Loucy (cell line): Measurements from ENCODE around the gene STYXL2.

ENCODE experiments used
- CTCF ChIP-seq: fragments of 200-600 bp; sonication (generic); conservative IDR thresholded peaks from 2 replicates; pipeline ENCODE4 v1.5.1; 2014; ENCODE audit warnings: mild to moderate bottlenecking, antibody characterized with exemption, low read length
- EZH2phosphoT487 ChIP-seq: fragments of 200-600 bp; IDR thresholded peaks from 2 replicates; pipeline ENCODE4 v1.6.1; 2018; ENCODE audit warnings: antibody characterized with exemption, mild to moderate bottlenecking, moderate library complexity, borderline replicate concordance

DNA sequence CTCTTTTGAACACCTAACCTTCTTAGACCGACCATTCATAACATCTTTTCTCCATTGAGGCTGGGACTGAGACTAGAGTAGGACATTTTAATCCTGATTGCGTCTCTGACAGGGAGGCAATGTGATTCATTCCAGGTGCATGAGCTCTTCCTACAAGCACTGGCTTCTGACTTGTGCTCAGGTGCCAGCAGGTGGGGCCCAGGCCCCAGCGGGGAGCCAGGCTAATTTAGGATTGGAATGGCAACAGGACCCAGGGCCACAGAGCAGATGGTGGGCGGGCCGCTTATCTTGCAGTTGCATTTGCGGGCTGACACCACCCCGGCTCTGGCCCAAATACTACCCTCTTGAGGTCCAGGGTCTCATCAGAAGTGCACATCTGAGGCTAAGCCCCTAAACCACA, 7.8 kb upstream of the STYXL2 start:
- no peak; the same call in 1 of the 2 replicates for TF ChIP-seq CTCF
- TF ChIP-seq EZH2phosphoT487: no peak
